Neuronal stem cell (in vitro differentiated cells): ENCODE data around the gene TEX261.

Source experiments
- DNase-seq: peaks from one replicate; pipeline ENCODE4 v3.0.0-alpha.2; 2013; ENCODE audit warnings: low spot score
- H2AFZ ChIP-seq: one replicate; pipeline ENCODE4 v1.6.1; 2013; ENCODE audit warnings: mild to moderate bottlenecking, low read length, inconsistent platforms
- H2AK5ac ChIP-seq: 2 replicates; pipeline ENCODE4 v1.6.1; 2013; ENCODE audit warnings: low read depth, mild to moderate bottlenecking, inconsistent platforms, low read length, moderate library complexity, mixed read lengths
- H2BK120ac ChIP-seq: 2 replicates; pipeline ENCODE4 v1.6.1; 2013; ENCODE audit warnings: low read depth, mild to moderate bottlenecking, inconsistent platforms, low read length, moderate library complexity, mixed read lengths
- H2BK12ac ChIP-seq: one replicate; pipeline ENCODE4 v1.6.1; 2013; ENCODE audit warnings: low read length, inconsistent platforms
- H2BK15ac ChIP-seq: 2 replicates; pipeline ENCODE4 v1.6.1; 2013; ENCODE audit warnings: mild to moderate bottlenecking, low read length, inconsistent platforms, mixed read lengths
- H2BK5ac ChIP-seq: one replicate; pipeline ENCODE4 v1.6.1; 2013; ENCODE audit warnings: inconsistent platforms, mild to moderate bottlenecking, low read length, moderate library complexity
- H3K14ac ChIP-seq: one replicate; pipeline ENCODE4 v1.6.1; 2013; ENCODE audit warnings: low read length, inconsistent platforms
- H3K18ac ChIP-seq: 2 replicates; pipeline ENCODE4 v1.6.1; 2013; ENCODE audit warnings: low read length, inconsistent platforms
- H3K23ac ChIP-seq: 2 replicates; pipeline ENCODE4 v1.6.1; 2013; ENCODE audit warnings: low read depth, mild to moderate bottlenecking, mixed read lengths, low read length, inconsistent platforms; ENCODE audit not compliant: poor library complexity
- H3K27ac ChIP-seq: replicated peaks from 3 replicates; pipeline ENCODE4 v1.5.1; 2013; ENCODE audit warnings: low read length, inconsistent platforms
- H3K27me3 ChIP-seq, 3 experiments: 2 replicates each; pipeline ENCODE4 v1.6.1; 2013; ENCODE audit warnings: low read length in 3 of 3, mild to moderate bottlenecking in 2 of 3, inconsistent platforms in 1 of 3, low read depth in 1 of 3, mixed read lengths in 1 of 3, moderate library complexity in 1 of 3; ENCODE audit not compliant: control insufficient read depth in 3 of 3, insufficient read depth in 3 of 3
- H3K36me3 ChIP-seq, 2 donors: replicated peaks in 1 of 2; 2 replicates each; pipeline ENCODE4 v1.6.1; 2013; ENCODE audit warnings: low read length in 2 of 2; ENCODE audit not compliant: control insufficient read depth in 2 of 2, insufficient read depth in 2 of 2
- H3K4ac ChIP-seq: 2 replicates; pipeline ENCODE4 v1.6.1; 2013; ENCODE audit warnings: inconsistent platforms, mild to moderate bottlenecking, low read length, moderate library complexity
- H3K4me1 ChIP-seq, 2 donors: 1 replicate in 1 of 2; 2 replicates in 1 of 2; pipeline ENCODE4 v1.6.1; 2013; ENCODE audit warnings: low read length in 2 of 2, low read depth in 1 of 2; ENCODE audit not compliant: control insufficient read depth in 2 of 2, insufficient read depth in 1 of 2
- H3K4me2 ChIP-seq: one replicate; pipeline ENCODE4 v1.6.1; 2013; ENCODE audit warnings: mild to moderate bottlenecking, low read length, inconsistent platforms; ENCODE audit not compliant: insufficient read depth, poor library complexity, severe bottlenecking
- H3K4me3 ChIP-seq, 2 donors: 2 replicates each; pipeline ENCODE4 v1.5.1; 2013; ENCODE audit warnings: low read length in 2 of 2, mild to moderate bottlenecking in 2 of 2, inconsistent platforms in 1 of 2, moderate library complexity in 1 of 2
- H3K79me1 ChIP-seq: one replicate; pipeline ENCODE4 v1.6.1; 2013; ENCODE audit warnings: low read depth, mild to moderate bottlenecking, inconsistent platforms, low read length, moderate library complexity
- H3K9ac ChIP-seq: one replicate; pipeline ENCODE4 v1.6.1; 2013; ENCODE audit warnings: mild to moderate bottlenecking, low read depth, low read length, inconsistent platforms; ENCODE audit not compliant: poor library complexity
- H3K9me3 ChIP-seq, 2 donors: replicated peaks in 1 of 2; 2 replicates each; pipeline versions ENCODE3 to v1.6.1; 2013; ENCODE audit warnings: low read length in 2 of 2, mild to moderate bottlenecking in 2 of 2, inconsistent platforms in 1 of 2, low read depth in 1 of 2, mixed read lengths in 1 of 2, moderate library complexity in 1 of 2; ENCODE audit not compliant: control insufficient read depth in 2 of 2, insufficient read depth in 1 of 2
- H4K8ac ChIP-seq: one replicate; pipeline ENCODE4 v1.6.1; 2013; ENCODE audit warnings: low read depth, mild to moderate bottlenecking, inconsistent platforms, low read length, moderate library complexity
- H4K91ac ChIP-seq: one replicate; pipeline ENCODE4 v1.6.1; 2013; ENCODE audit warnings: low read length, low read depth, mild to moderate bottlenecking, inconsistent platforms; ENCODE audit not compliant: poor library complexity
- WGBS, 2 donors: extraction: QIAGEN DNeasy Blood & Tissue Kit; methylation state at CpG; one replicate each; pipeline ENCODE4 v1.1.7; 2013; ENCODE audit warnings: missing lambda C conversion rate in 2 of 2, mixed read lengths in 1 of 2; ENCODE audit not compliant: insufficient read length in 2 of 2, insufficient replicate concordance in 1 of 2; ENCODE audit errors: extremely low coverage in 2 of 2; 5-methylcytosine and 5-hydroxymethylcytosine counted together

Gene TEX261

DNA sequence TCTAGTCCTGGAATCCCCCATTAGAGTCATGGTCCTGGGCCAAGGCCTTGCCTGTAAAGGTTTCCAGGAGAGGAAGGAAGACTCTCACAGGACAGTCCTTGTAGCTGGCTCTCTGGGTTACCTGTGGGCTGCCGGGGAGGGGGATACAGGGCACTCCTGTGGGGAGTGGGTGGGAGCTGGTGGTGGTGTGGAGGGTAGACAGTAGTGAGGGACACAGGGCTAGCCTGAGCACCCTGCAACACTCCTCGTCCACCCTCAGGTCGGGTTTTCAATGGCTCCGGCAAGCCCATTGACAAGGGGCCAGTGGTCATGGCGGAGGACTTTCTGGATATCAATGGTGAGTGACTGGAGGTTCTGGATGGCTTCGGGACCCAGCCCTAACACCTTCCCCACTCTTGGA lies 35.9 kb downstream of the TEX261 start:
- Histone ChIP-seq H2BK5ac (no peak overlapping the region), H2BK12ac (no peak overlapping the region), H3K4me1 (no peaks in the 10 kb centered on the region), H2AK5ac (no peak overlapping the region), H3K36me3 (peaks cover 0 to 2% of the 10 kb centered on the region in 2 donors), H3K9me3 (no peaks in the 10 kb centered on the region), H3K4ac (no peak overlapping the region), H3K4me3 (no peak overlapping the region), H3K18ac (no peak overlapping the region), H3K14ac (no peak overlapping the region), H3K79me1 (no peaks in the 10 kb centered on the region), H3K23ac (no peak overlapping the region), H2BK15ac (no peak overlapping the region), H3K27ac (no peak overlapping the region), H4K8ac (no peak overlapping the region), H4K91ac (no peak overlapping the region), H2BK120ac (no peak overlapping the region), H3K4me2 (no peak overlapping the region), H3K27me3 (peaks cover 0 to 14% (median 2%) of the 10 kb centered on the region in 3 experiments), H2AFZ (no peak overlapping the region), H3K9ac (no peak overlapping the region)
- WGBS, 2 donors: no CpG with 5 or more reads among the region's 6 CpGs
- DNase-seq: no peak

DNA sequence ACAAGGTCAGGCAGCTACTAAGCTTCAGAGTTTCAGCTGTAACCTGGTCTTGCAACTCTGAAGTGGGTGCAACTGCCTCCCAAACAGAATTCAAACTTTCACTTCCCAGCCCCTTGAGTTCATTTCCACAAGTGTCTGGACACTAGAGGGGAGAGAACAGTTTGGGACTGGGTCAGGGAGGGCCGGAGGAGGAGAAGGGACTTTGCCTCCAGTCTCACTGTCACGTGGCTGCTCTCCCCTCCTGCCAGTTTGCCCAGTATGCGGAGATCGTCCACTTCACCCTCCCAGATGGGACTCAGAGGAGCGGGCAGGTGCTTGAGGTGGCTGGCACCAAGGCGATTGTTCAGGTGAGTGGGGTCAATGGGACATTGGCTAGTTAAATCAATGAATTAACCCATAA lies 36.9 kb downstream of the TEX261 start:
- Histone ChIP-seq H3K27me3 (peaks cover 0 to 7% (median 0%) of the 10 kb centered on the region in 3 experiments), H3K4me2 (no peak overlapping the region), H3K4me3 (no peak overlapping the region), H2BK12ac (no peak overlapping the region), H4K91ac (no peak overlapping the region), H4K8ac (no peak overlapping the region), H3K4me1 (no peaks in the 10 kb centered on the region), H2AFZ (no peak overlapping the region), H2BK5ac (no peak overlapping the region), H3K14ac (no peak overlapping the region), H3K18ac (no peak overlapping the region), H3K27ac (no peak overlapping the region), H2AK5ac (no peak overlapping the region), H3K23ac (no peak overlapping the region), H3K79me1 (no peaks in the 10 kb centered on the region), H2BK120ac (no peak overlapping the region), H2BK15ac (no peak overlapping the region), H3K9me3 (no peaks in the 10 kb centered on the region), H3K9ac (no peak overlapping the region), H3K36me3 (peaks cover 0 to 2% of the 10 kb centered on the region in 2 donors), H3K4ac (no peak overlapping the region)
- DNase-seq: no peak
- no CpG with 5 or more reads among the region's 6 CpGs for WGBS, 2 donors

DNA sequence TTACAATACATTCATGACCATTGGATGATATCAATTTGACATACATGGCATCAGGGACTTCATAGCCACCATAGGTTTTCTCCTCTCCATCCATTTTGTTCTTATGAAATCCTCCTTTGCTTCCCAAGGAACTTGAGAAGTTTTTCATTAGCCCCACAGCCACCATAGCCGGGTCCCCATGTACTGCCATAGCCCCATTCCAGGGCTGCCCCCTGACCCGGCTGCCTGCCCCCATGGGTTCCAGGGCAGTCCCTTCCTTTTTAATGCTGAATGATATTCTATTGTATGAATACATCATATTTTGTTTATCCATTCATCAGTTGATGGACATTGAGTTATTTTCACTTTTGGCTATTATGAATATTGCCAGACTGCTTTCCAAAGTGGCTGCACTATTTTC lies 38.5 kb downstream of the TEX261 start:
- Histone ChIP-seq H3K27me3 (peaks cover 0 to 7% (median 0%) of the 10 kb centered on the region in 3 experiments), H3K36me3 (peaks cover 0 to 2% of the 10 kb centered on the region in 2 donors), H3K27ac (no peak overlapping the region), H3K18ac (no peak overlapping the region), H3K79me1 (no peaks in the 10 kb centered on the region), H3K23ac (no peak overlapping the region), H2BK5ac (no peak overlapping the region), H2AK5ac (no peak overlapping the region), H2BK120ac (no peak overlapping the region), H3K9ac (no peak overlapping the region), H3K4me1 (no peaks in the 10 kb centered on the region), H3K14ac (no peak overlapping the region), H4K91ac (no peak overlapping the region), H4K8ac (no peak overlapping the region), H2AFZ (no peak overlapping the region), H3K9me3 (no peaks in the 10 kb centered on the region), H2BK15ac (no peak overlapping the region), H3K4me3 (no peak overlapping the region), H3K4me2 (no peak overlapping the region), H2BK12ac (no peak overlapping the region), H3K4ac (no peak overlapping the region)
- no peak for DNase-seq
- WGBS, 2 donors: no CpG with 5 or more reads among the region's 2 CpGs

DNA sequence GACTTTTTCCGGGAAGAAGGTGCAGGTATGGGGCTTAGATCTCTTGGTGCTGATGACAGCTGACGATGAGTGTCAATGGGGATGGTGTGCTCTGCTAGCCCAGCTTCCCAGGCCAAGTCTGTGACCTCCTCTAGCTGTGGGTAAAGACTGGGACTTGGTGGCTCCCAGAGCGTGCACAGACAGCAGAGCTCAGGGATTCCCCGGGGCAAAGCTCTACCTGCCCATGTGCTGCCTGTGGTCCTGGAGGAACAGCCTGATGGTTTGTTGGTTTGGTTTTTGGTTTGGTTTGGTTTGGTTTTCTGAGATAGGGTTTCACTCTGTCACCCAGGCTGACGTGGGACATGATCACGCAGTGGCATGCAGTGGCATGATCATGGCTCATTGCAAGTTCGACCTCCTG lies 39.8 kb downstream of the TEX261 start:
- H3K4me2 ChIP-seq: no peak overlapping the region

More for the DNA sequence above, 39.8 kb downstream of the TEX261 start:
- no peak overlapping the region for H3K14ac ChIP-seq
- H3K4me3 ChIP-seq: no peak overlapping the region
- H3K36me3 ChIP-seq: peaks cover 0 to 2% of the 10 kb centered on the region in 2 donors
- H2BK15ac ChIP-seq: no peak overlapping the region
- H3K9ac ChIP-seq: no peak overlapping the region
- no peak overlapping the region for H2AK5ac ChIP-seq
- no peak overlapping the region for H4K91ac ChIP-seq
- H2BK5ac ChIP-seq: no peak overlapping the region
- no peak for DNase-seq
- no peak overlapping the region for H2BK12ac ChIP-seq
- WGBS, 2 donors: no CpG with 5 or more reads among the region's 7 CpGs
- H3K27me3 ChIP-seq: peaks cover 0 to 7% (median 0%) of the 10 kb centered on the region in 3 experiments
- H3K4me1 ChIP-seq: no peaks in the 10 kb centered on the region
- no peaks in the 10 kb centered on the region for H3K79me1 ChIP-seq
- no peak overlapping the region for H3K27ac ChIP-seq
- H3K4ac ChIP-seq: no peak overlapping the region
- no peak overlapping the region for H2AFZ ChIP-seq
- no peak overlapping the region for H3K18ac ChIP-seq
- no peaks in the 10 kb centered on the region for H3K9me3 ChIP-seq
- H2BK120ac ChIP-seq: no peak overlapping the region
- no peak overlapping the region for H4K8ac ChIP-seq
- peak overlapping the region; percentile 55 for H3K23ac ChIP-seq
